HG03066 (cell line): Measurements from ENCODE around the gene CDHR5.

Experiments
- ATAC-seq: cut with Tn5 transposase; IDR thresholded peaks from one replicate; pipeline ENCODE4 v1.9.1; 2021; ENCODE audit warnings: low read depth; ENCODE audit not compliant: unreplicated experiment

Gene CDHR5

GRCh38 chr11:645536-645935 is 20.8 kb upstream of the CDHR5 start:
- no peak for ATAC-seq

GRCh38 chr11:643849-644738 is 19.3 kb upstream of the CDHR5 start:
- ATAC-seq: no peak

GRCh38 chr11:643366-643765 is 18.6 kb upstream of the CDHR5 start:
- no peak for ATAC-seq

- no peak for ATAC-seq
Measured at GRCh38 chr11:641806-642370, 17.1 kb upstream of the CDHR5 start.

- ATAC-seq: no peak
Measured at GRCh38 chr11:640021-640706, 15.4 kb upstream of the CDHR5 start.

GRCh38 chr11:639332-639955 is 14.7 kb upstream of the CDHR5 start:
- no peak for ATAC-seq

- no peak for ATAC-seq
Measured at GRCh38 chr11:638631-639331, 14.0 kb upstream of the CDHR5 start.

- ATAC-seq: no peak
Measured at GRCh38 chr11:637593-638521, 13.1 kb upstream of the CDHR5 start.

GRCh38 chr11:637333-637592 is 12.5 kb upstream of the CDHR5 start:
- no peak for ATAC-seq

GRCh38 chr11:636511-637332 is 12.0 kb upstream of the CDHR5 start, which contains the start of gene DRD4:
DRD4 (plus strand) TSS chr11:637269; CDS start chr11:637305, 36 bp downstream.
- ATAC-seq: no peak

- no peak for ATAC-seq
Measured at GRCh38 chr11:635945-636510, 11.3 kb upstream of the CDHR5 start.

GRCh38 chr11:630871-631270 is 6.1 kb upstream of the CDHR5 start:
- ATAC-seq: no peak

GRCh38 chr11:629237-629583 is 4.5 kb upstream of the CDHR5 start:
- no peak for ATAC-seq

- no peak for ATAC-seq
Measured at GRCh38 chr11:628056-628455, 3.3 kb upstream of the CDHR5 start.

- no peak for ATAC-seq
Measured at GRCh38 chr11:627308-627576, 2.5 kb upstream of the CDHR5 start.

- no peak for ATAC-seq
Measured at GRCh38 chr11:626475-627307, 1.9 kb upstream of the CDHR5 start, which contains the start of gene SCT. SCT (minus strand) TSS chr11:627181; CDS start chr11:627143, 38 bp downstream.

- no peak for ATAC-seq
Measured at GRCh38 chr11:625636-626268, 997 bp upstream of the CDHR5 start.
